Endodermal cell (in vitro differentiated cells): ENCODE measurements around the gene APC. TPM values are rescaled to one million over a fixed set of nuclear protein-coding genes. Genes with fewer than 3 reads are reported as not detected.

Experiments used
- DNase-seq: peaks from one replicate; pipeline ENCODE4 v3.0.0-alpha.2; 2017
- H3K27ac ChIP-seq: 2 replicates; pipeline ENCODE4 v1.5.1; 2013; ENCODE audit warnings: mild to moderate bottlenecking, low read depth, low read length, moderate library complexity
- H3K27me3 ChIP-seq: 2 replicates; pipeline ENCODE4 v1.6.1; 2013; ENCODE audit warnings: mild to moderate bottlenecking, low read length, moderate library complexity; ENCODE audit not compliant: insufficient read depth, control insufficient read depth, poor library complexity, severe bottlenecking
- H3K36me3 ChIP-seq: 2 replicates; pipeline ENCODE4 v1.7.0; 2013; ENCODE audit warnings: mild to moderate bottlenecking, low read length, moderate library complexity; ENCODE audit not compliant: control insufficient read depth, insufficient read depth
- H3K4me1 ChIP-seq: one replicate; pipeline ENCODE4 v1.7.0; 2013; ENCODE audit warnings: low read length; ENCODE audit not compliant: control insufficient read depth, insufficient read depth
- H3K4me3 ChIP-seq: 2 replicates; pipeline ENCODE4 v1.5.1; 2013; ENCODE audit warnings: mild to moderate bottlenecking, low read length, moderate library complexity
- H3K9ac ChIP-seq: 2 replicates; pipeline ENCODE4 v1.6.1; 2013; ENCODE audit warnings: mild to moderate bottlenecking, low read length, moderate library complexity; ENCODE audit not compliant: poor library complexity, severe bottlenecking; ENCODE audit errors: extremely low read depth
- H3K9me3 ChIP-seq: 2 replicates; pipeline ENCODE4 v1.6.1; 2013; ENCODE audit warnings: mild to moderate bottlenecking, low read length, moderate library complexity; ENCODE audit not compliant: control insufficient read depth
- H3K27ac Mint-ChIP-seq: 2 replicates; pipeline ENCODE4 v1.8.0; 2020; ENCODE audit warnings: mixed read lengths
- H3K27me3 Mint-ChIP-seq: 2 replicates; pipeline ENCODE4 v1.8.0; 2021; ENCODE audit warnings: mild to moderate bottlenecking, mixed read lengths; ENCODE audit not compliant: insufficient read depth
- H3K36me3 Mint-ChIP-seq: 2 replicates; pipeline ENCODE4 v1.8.0; 2020; ENCODE audit warnings: low read depth, mixed read lengths
- H3K4me1 Mint-ChIP-seq: 2 replicates; pipeline ENCODE4 v1.8.0; 2020; ENCODE audit warnings: mixed read lengths
- H3K4me3 Mint-ChIP-seq: 2 replicates; pipeline ENCODE4 v1.8.0; 2020; ENCODE audit warnings: mild to moderate bottlenecking, moderate library complexity, mixed read lengths
- H3K9me3 Mint-ChIP-seq: 2 replicates; pipeline ENCODE4 v1.8.0; 2020; ENCODE audit warnings: mild to moderate bottlenecking, mixed read lengths
- CTCF ChIP-seq: fragments of 200-600 bp; sonication (generic); conservative IDR thresholded peaks from 2 replicates; pipeline ENCODE4 v1.5.0; 2021; ENCODE audit warnings: antibody characterized with exemption, mild to moderate bottlenecking
- WGBS, 2 experiments: methylation state at CpG; one replicate each; pipeline versions ENCODE4 v1.1.5 to v1.1.7; 2013; ENCODE audit warnings: missing lambda C conversion rate in 2 of 2, mixed read lengths in 1 of 2; ENCODE audit not compliant: insufficient coverage in 1 of 2, insufficient read length in 1 of 2; 5-methylcytosine and 5-hydroxymethylcytosine counted together
- total RNA-seq, 2 donors: library from RNA; stranded (reverse); fragmentation: NEBNext Ultra II Directional in 1 of 2; extraction: Animal tissue kit (Norgen Biotek cat#: 25700) in 1 of 2; gene quantifications; 2 replicates in 1 of 2; 3 replicates in 1 of 2; pipeline ENCODE4 v1.2.1, GENCODE V29; 2021

Gene APC
- total RNA-seq, 2 donors from 2014 or later = 66.3 to 87.6 TPM

- Histone ChIP-seq H3K27me3 (no peaks in the 10 kb centered on the region), H3K4me1 (no peaks in the 10 kb centered on the region), H3K36me3 (peaks cover 23% of the 10 kb centered on the region), H3K9me3 (peaks cover 17% of the 10 kb centered on the region), H3K27ac (no peak overlapping the region), H3K9ac (no peak overlapping the region), H3K4me3 (no peak overlapping the region)
- TF ChIP-seq CTCF = no peak
- 94 to 100% methylated on average over 1 to 4 of the region's 4 CpGs for WGBS, 2 experiments
- H3K4me1 Mint-ChIP-seq = peaks cover 44% of the 10 kb centered on the region
- H3K27me3 Mint-ChIP-seq = no peaks in the 10 kb centered on the region
- peaks cover 16% of the 10 kb centered on the region for H3K36me3 Mint-ChIP-seq
- H3K4me3 Mint-ChIP-seq = no peak overlapping the region
- DNase-seq = no peak
- no peak overlapping the region for H3K27ac Mint-ChIP-seq
- peaks cover 6% of the 10 kb centered on the region for H3K9me3 Mint-ChIP-seq
Observed at GRCh38 chr5:112724901-112725300, 12.8 kb upstream of the APC start.

- no peak for DNase-seq
- H3K27me3 ChIP-seq = no peaks in the 10 kb centered on the region
- Mint-ChIP-seq H3K9me3 (peaks cover 6% of the 10 kb centered on the region), H3K36me3 (peaks cover 12% of the 10 kb centered on the region), H3K27me3 (no peaks in the 10 kb centered on the region), H3K4me3 (no peak overlapping the region), H3K4me1 (peaks cover 9% of the 10 kb centered on the region), H3K27ac (no peak overlapping the region)
- H3K4me1 ChIP-seq = no peaks in the 10 kb centered on the region
- H3K27ac ChIP-seq = no peak overlapping the region
- H3K9ac ChIP-seq = no peak overlapping the region
- no peak overlapping the region for H3K4me3 ChIP-seq
- 89% methylated on average over 1 of the region's 1 CpG; no CpG with 5 or more reads in 1 of the 2 experiments for WGBS, 2 experiments
- no peak for TF ChIP-seq CTCF
- H3K36me3 ChIP-seq = peaks cover 18% of the 10 kb centered on the region
- H3K9me3 ChIP-seq = peaks cover 17% of the 10 kb centered on the region
Observed at GRCh38 chr5:112729630-112730029, 8.1 kb upstream of the APC start.

GRCh38 chr5:112732131-112732530 is 5.6 kb upstream of the APC start:
- Histone ChIP-seq H3K9ac (no peak overlapping the region), H3K4me1 (no peaks in the 10 kb centered on the region), H3K9me3 (no peaks in the 10 kb centered on the region), H3K27me3 (no peaks in the 10 kb centered on the region), H3K4me3 (no peak overlapping the region), H3K27ac (no peak overlapping the region), H3K36me3 (peaks cover 14% of the 10 kb centered on the region)
- Mint-ChIP-seq H3K27ac (no peak overlapping the region), H3K4me1 (peaks cover 13% of the 10 kb centered on the region), H3K4me3 (no peak overlapping the region), H3K9me3 (no peaks in the 10 kb centered on the region), H3K36me3 (peaks cover 1% of the 10 kb centered on the region), H3K27me3 (no peaks in the 10 kb centered on the region)
- TF ChIP-seq CTCF = no peak
- 92 to 100% methylated on average over 2 to 4 of the region's 5 CpGs for WGBS, 2 experiments
- DNase-seq = no peak
